Mesendoderm (in vitro differentiated cells): Measurements from ENCODE around the gene ZNF473.

ENCODE experiments used
- DNase-seq: peaks from one replicate; pipeline ENCODE4 v3.0.0; 2013
- H2AK5ac ChIP-seq: 2 replicates; pipeline ENCODE4 v1.6.1; 2013; ENCODE audit warnings: low read length, inconsistent platforms
- H2BK120ac ChIP-seq: 2 replicates; pipeline ENCODE4 v1.6.1; 2013; ENCODE audit warnings: low read depth, mild to moderate bottlenecking, low read length, moderate library complexity, mixed read lengths
- H2BK15ac ChIP-seq: replicated peaks from 2 replicates; pipeline ENCODE4 v1.6.1; 2013; ENCODE audit warnings: low read depth, mild to moderate bottlenecking, moderate library complexity
- H2BK5ac ChIP-seq: 2 replicates; pipeline ENCODE4 v1.6.1; 2013; ENCODE audit warnings: low read length, inconsistent platforms
- H3K18ac ChIP-seq: 2 replicates; pipeline ENCODE4 v1.6.1; 2013; ENCODE audit warnings: mild to moderate bottlenecking, low read length, mixed read lengths
- H3K23ac ChIP-seq: one replicate; pipeline ENCODE4 v1.6.1; 2013; ENCODE audit warnings: low read length
- H3K27ac ChIP-seq: 2 replicates; pipeline ENCODE4 v1.5.1; 2013; ENCODE audit warnings: low read depth, mild to moderate bottlenecking, inconsistent platforms, low read length, moderate library complexity
- H3K27me3 ChIP-seq: 2 replicates; pipeline ENCODE4 v1.6.1; 2013; ENCODE audit warnings: low read length, control low read depth, mild to moderate bottlenecking, inconsistent platforms; ENCODE audit not compliant: insufficient read depth, poor library complexity
- H3K36me3 ChIP-seq: 2 replicates; pipeline ENCODE4 v1.6.1; 2013; ENCODE audit warnings: low read length, inconsistent platforms; ENCODE audit not compliant: control insufficient read depth, insufficient read depth
- H3K4ac ChIP-seq: one replicate; pipeline ENCODE4 v1.6.1; 2013; ENCODE audit warnings: low read depth, mild to moderate bottlenecking, low read length, moderate library complexity
- H3K4me1 ChIP-seq: 2 replicates; pipeline ENCODE4 v1.6.1; 2013; ENCODE audit warnings: low read depth, low read length, inconsistent platforms; ENCODE audit not compliant: control insufficient read depth
- H3K4me2 ChIP-seq: 2 replicates; pipeline ENCODE4 v1.6.1; 2013; ENCODE audit warnings: low read length
- H3K4me3 ChIP-seq: 2 replicates; pipeline ENCODE4 v1.5.1; 2013; ENCODE audit warnings: mild to moderate bottlenecking, low read length
- H3K56ac ChIP-seq: one replicate; pipeline ENCODE4 v1.6.1; 2013; ENCODE audit warnings: low read length
- H3K79me1 ChIP-seq: 2 replicates; pipeline ENCODE4 v1.6.1; 2013; ENCODE audit warnings: low read length, inconsistent platforms
- H3K79me2 ChIP-seq: 2 replicates; pipeline ENCODE4 v1.6.1; 2013; ENCODE audit warnings: mild to moderate bottlenecking, low read length; ENCODE audit not compliant: control insufficient read depth, insufficient read depth
- H3K9ac ChIP-seq: 2 replicates; pipeline ENCODE4 v1.6.1; 2013; ENCODE audit warnings: low read length, inconsistent platforms
- H4K5ac ChIP-seq: one replicate; pipeline ENCODE4 v1.6.1; 2013; ENCODE audit warnings: low read length
- H4K8ac ChIP-seq: one replicate; pipeline ENCODE4 v1.6.1; 2013; ENCODE audit warnings: low read depth, mild to moderate bottlenecking, control low read depth, low read length, moderate library complexity
- WGBS: extraction: QIAGEN DNeasy Blood & Tissue Kit; methylation state at CpG from one replicate; pipeline ENCODE4 v1.1.7; 2013; ENCODE audit warnings: low lambda C conversion rate, missing lambda C conversion rate; ENCODE audit not compliant: insufficient coverage; ENCODE audit errors: extremely low coverage; 5-methylcytosine and 5-hydroxymethylcytosine counted together

ZNF473 gene

DNA sequence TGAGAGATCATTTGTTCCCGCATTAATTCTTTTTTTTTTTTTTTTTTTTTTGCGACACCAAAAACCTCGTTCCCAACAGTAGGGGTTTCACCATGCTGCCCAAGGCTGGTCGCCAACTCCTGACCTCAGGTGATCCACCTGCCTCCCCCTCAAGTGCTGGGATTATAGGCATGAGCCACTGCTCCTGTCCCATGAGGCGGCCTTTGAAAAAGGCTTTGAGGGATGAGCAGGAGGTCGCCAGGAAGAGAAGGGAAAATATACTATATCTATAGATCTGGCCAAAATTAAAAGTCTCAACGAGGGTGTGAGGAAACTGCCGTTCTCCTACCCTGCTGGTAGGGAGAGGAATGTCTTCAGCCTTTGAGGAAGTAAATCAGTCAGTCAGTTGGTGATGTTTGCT, 26.2 kb downstream of the ZNF473 start:
- H3K27me3 ChIP-seq = no peaks in the 10 kb centered on the region
- no peaks in the 10 kb centered on the region for H3K79me1 ChIP-seq
- no peak overlapping the region for H3K56ac ChIP-seq
- H4K5ac ChIP-seq = no peak overlapping the region
- no peak overlapping the region for H3K4me2 ChIP-seq
- H3K4me3 ChIP-seq = no peak overlapping the region
- H2BK5ac ChIP-seq = no peak overlapping the region
- H3K18ac ChIP-seq = no peak overlapping the region
- no peak overlapping the region for H2BK120ac ChIP-seq
- no peaks in the 10 kb centered on the region for H3K36me3 ChIP-seq
- no peak overlapping the region for H3K23ac ChIP-seq
- no peak overlapping the region for H2AK5ac ChIP-seq
- no peaks in the 10 kb centered on the region for H3K79me2 ChIP-seq
- H2BK15ac ChIP-seq = no peak overlapping the region
- WGBS = no CpG with 5 or more reads among the region's 8 CpGs
- no peak overlapping the region for H3K4ac ChIP-seq
- H3K9ac ChIP-seq = no peak overlapping the region
- H3K27ac ChIP-seq = peak overlapping the region; percentile 51
- DNase-seq = no peak
- H4K8ac ChIP-seq = no peak overlapping the region
- no peaks in the 10 kb centered on the region for H3K4me1 ChIP-seq

DNA sequence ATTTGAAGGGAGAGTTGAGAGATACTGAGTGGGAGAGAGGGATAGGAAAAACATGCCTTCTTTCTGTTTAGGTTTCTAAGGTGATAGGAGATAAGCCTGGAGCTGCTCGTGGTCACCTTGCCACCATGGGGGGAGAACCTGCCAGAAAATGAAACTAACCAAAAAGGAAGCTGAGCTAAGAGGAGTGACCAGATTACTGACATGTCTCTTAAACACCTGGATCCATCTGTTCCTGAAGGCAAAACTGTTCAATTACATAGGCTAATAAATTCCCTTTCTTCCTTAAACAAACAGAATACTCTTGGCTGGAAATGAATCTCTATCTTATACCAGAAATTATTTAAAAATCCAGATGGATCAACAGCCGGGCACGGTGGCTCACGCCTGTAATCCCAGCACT, 27.3 kb downstream of the ZNF473 start:
- no peak overlapping the region for H3K4me3 ChIP-seq
- H3K4me2 ChIP-seq = no peak overlapping the region
- H2BK120ac ChIP-seq = no peak overlapping the region
- no peaks in the 10 kb centered on the region for H3K36me3 ChIP-seq
- no peak overlapping the region for H3K4ac ChIP-seq
- H2AK5ac ChIP-seq = no peak overlapping the region
- H2BK15ac ChIP-seq = no peak overlapping the region
- DNase-seq = no peak
- H4K8ac ChIP-seq = no peak overlapping the region
- no peak overlapping the region for H3K9ac ChIP-seq
- no peaks in the 10 kb centered on the region for H3K79me1 ChIP-seq
- no peak overlapping the region for H3K23ac ChIP-seq
- H3K56ac ChIP-seq = no peak overlapping the region
- no peak overlapping the region for H3K27ac ChIP-seq
- no peaks in the 10 kb centered on the region for H3K27me3 ChIP-seq
- no peaks in the 10 kb centered on the region for H3K4me1 ChIP-seq
- H3K18ac ChIP-seq = no peak overlapping the region
- no CpG with 5 or more reads among the region's 4 CpGs for WGBS
- no peak overlapping the region for H4K5ac ChIP-seq
- H3K79me2 ChIP-seq = no peaks in the 10 kb centered on the region
- H2BK5ac ChIP-seq = no peak overlapping the region

DNA sequence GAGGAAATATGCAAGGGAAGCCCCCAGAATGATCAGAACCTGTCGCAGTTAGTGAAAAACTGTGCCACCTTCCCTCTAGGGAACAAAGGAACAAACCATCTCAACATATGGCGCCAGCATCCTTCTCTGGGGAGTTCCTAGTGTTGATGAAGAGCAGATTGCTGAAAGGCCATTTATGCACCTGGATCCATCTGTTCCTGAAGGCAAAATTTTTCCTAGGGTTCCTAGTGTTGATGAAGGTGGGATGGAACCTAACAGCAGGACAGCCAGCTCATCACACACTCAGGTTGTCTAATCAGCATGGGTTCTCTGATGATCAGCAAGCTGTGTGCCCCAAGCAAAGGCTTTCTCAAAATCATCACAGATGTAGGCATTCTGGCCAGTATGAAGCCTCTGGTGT, 32.6 kb downstream of the ZNF473 start:
- Histone ChIP-seq H3K4me1 (no peaks in the 10 kb centered on the region), H3K79me2 (no peaks in the 10 kb centered on the region), H3K56ac (no peak overlapping the region), H3K4me3 (no peak overlapping the region), H4K5ac (no peak overlapping the region), H2AK5ac (no peak overlapping the region), H2BK15ac (no peak overlapping the region), H3K4me2 (no peak overlapping the region), H3K9ac (no peak overlapping the region), H2BK5ac (no peak overlapping the region), H2BK120ac (no peak overlapping the region), H3K27me3 (no peaks in the 10 kb centered on the region), H3K4ac (no peak overlapping the region), H3K79me1 (no peaks in the 10 kb centered on the region), H3K36me3 (no peaks in the 10 kb centered on the region), H4K8ac (no peak overlapping the region), H3K23ac (no peak overlapping the region), H3K18ac (no peak overlapping the region), H3K27ac (no peak overlapping the region)
- WGBS = no CpG with 5 or more reads among the region's 2 CpGs
- DNase-seq = no peak

- no peak for DNase-seq
- H3K79me1 ChIP-seq = no peaks in the 10 kb centered on the region
- no peaks in the 10 kb centered on the region for H3K79me2 ChIP-seq
- H2BK5ac ChIP-seq = no peak overlapping the region
- H3K4me1 ChIP-seq = no peaks in the 10 kb centered on the region
- H2AK5ac ChIP-seq = no peak overlapping the region
- H3K27me3 ChIP-seq = no peaks in the 10 kb centered on the region
- no peak overlapping the region for H4K5ac ChIP-seq
- no peak overlapping the region for H3K56ac ChIP-seq
- no peak overlapping the region for H4K8ac ChIP-seq
- no peak overlapping the region for H3K27ac ChIP-seq
- no peak overlapping the region for H3K4me3 ChIP-seq
- H3K23ac ChIP-seq = no peak overlapping the region
- no peak overlapping the region for H3K4me2 ChIP-seq
- H3K4ac ChIP-seq = no peak overlapping the region
- no peak overlapping the region for H2BK120ac ChIP-seq
- no peak overlapping the region for H2BK15ac ChIP-seq
- WGBS = no CpG with 5 or more reads among the region's 6 CpGs
- H3K18ac ChIP-seq = no peak overlapping the region
- no peaks in the 10 kb centered on the region for H3K36me3 ChIP-seq
- no peak overlapping the region for H3K9ac ChIP-seq
Measured at GRCh38 chr19:50059045-50059444, 33.2 kb downstream of the ZNF473 start.

DNA sequence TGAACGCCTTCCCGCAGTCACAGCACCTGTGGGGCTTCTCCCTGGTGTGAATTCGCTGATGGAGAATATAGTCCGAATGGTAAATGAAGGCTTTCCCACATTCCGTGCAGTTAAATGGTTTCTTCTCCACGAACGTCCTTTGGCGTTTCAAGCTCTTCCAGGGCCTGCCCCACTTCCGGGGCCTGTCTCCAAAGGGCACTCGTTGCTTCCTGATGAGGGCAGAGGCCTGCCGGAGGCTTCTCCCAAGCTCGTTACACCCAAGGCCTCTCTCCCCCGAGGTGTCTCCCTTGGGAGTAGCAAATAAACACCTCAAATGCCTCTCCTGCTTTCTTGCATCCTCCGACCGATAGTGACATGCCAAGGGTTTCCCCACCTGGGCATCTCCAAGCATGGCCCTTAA, 34.3 kb downstream of the ZNF473 start:
- Histone ChIP-seq H3K27ac (no peak overlapping the region), H4K5ac (no peak overlapping the region), H3K4me1 (no peaks in the 10 kb centered on the region)

GRCh38 chr19:50061650-50062049, 35.8 kb downstream of the ZNF473 start:
- no CpG with 5 or more reads among the region's 5 CpGs for WGBS
- Histone ChIP-seq H4K8ac (no peak overlapping the region), H2AK5ac (no peak overlapping the region), H3K23ac (no peak overlapping the region), H2BK15ac (no peak overlapping the region), H3K9ac (no peak overlapping the region), H3K27me3 (no peaks in the 10 kb centered on the region), H3K4me2 (no peak overlapping the region), H3K4ac (no peak overlapping the region), H2BK120ac (no peak overlapping the region), H3K79me2 (no peaks in the 10 kb centered on the region), H3K36me3 (no peaks in the 10 kb centered on the region), H3K4me3 (no peak overlapping the region), H3K4me1 (no peaks in the 10 kb centered on the region), H3K27ac (no peak overlapping the region), H2BK5ac (no peak overlapping the region), H3K79me1 (no peaks in the 10 kb centered on the region), H3K18ac (no peak overlapping the region), H3K56ac (no peak overlapping the region), H4K5ac (no peak overlapping the region)
- DNase-seq = no peak

More for the DNA sequence above, 34.3 kb downstream of the ZNF473 start:
- Histone ChIP-seq H3K4ac (no peak overlapping the region), H2BK5ac (no peak overlapping the region), H2AK5ac (no peak overlapping the region), H3K9ac (no peak overlapping the region), H3K27me3 (no peaks in the 10 kb centered on the region), H3K36me3 (no peaks in the 10 kb centered on the region), H3K23ac (no peak overlapping the region), H3K4me3 (no peak overlapping the region), H3K79me2 (no peaks in the 10 kb centered on the region), H2BK120ac (no peak overlapping the region), H3K4me2 (no peak overlapping the region), H4K8ac (no peak overlapping the region), H3K56ac (no peak overlapping the region), H3K79me1 (no peaks in the 10 kb centered on the region), H2BK15ac (no peak overlapping the region), H3K18ac (no peak overlapping the region)
- no CpG with 5 or more reads among the region's 15 CpGs for WGBS
- DNase-seq = no peak
